SK-N-SH (cell line): ENCODE measurements around the gene MYMK. TPM values are rescaled to one million over a fixed set of nuclear protein-coding genes. Genes with fewer than 3 reads are reported as not detected.

Experiments
- CTCF ChIA-PET: fragments of 300-600, 350-600 bp; formaldehyde crosslinking; extraction: SDS; loops from one replicate; lab custom pipeline; 2021; lab: Yijun Ruan, JAX
- POLR2A ChIA-PET: fragments of 350-600 bp; sonication (Branson Sonifier 250); formaldehyde crosslinking; extraction: SDS; loops from one replicate; lab custom pipeline; 2020; ENCODE audit warnings: antibody characterized with exemption, inconsistent platforms; lab: Yijun Ruan, JAX
- DNase-seq: peaks from one replicate; pipeline ENCODE4 v3.0.0; 2012
- H2AFZ ChIP-seq: fragments of 200-600 bp; sonication (generic); 2 replicates; pipeline ENCODE4 v1.8.1; 2016; ENCODE audit warnings: antibody characterized with exemption, mild to moderate bottlenecking, low read depth
- H3F3A ChIP-seq: fragments of 200-600 bp; sonication (generic); replicated peaks from 2 replicates; pipeline ENCODE3; 2016; ENCODE audit warnings: antibody characterized with exemption, mild to moderate bottlenecking; ENCODE audit not compliant: insufficient read depth
- H3K27ac ChIP-seq, 2 experiments: fragments of 200-500 bp in 1 of 2; fragments of 200-600 bp in 1 of 2; sonication (Bioruptor generic) in 1 of 2; sonication (generic), shearing (Covaris generic) in 1 of 2; 2 replicates each; pipeline versions ENCODE4 v1.5.1 to v1.6.1; 2014 to 2016; ENCODE audit warnings: low read depth in 2 of 2, inconsistent platforms in 1 of 2, low read length in 1 of 2, mild to moderate bottlenecking in 1 of 2, mixed read lengths in 1 of 2
- H3K27me3 ChIP-seq: fragments of 200-600 bp; sonication (generic), shearing (Covaris generic); 2 replicates; pipeline ENCODE4 v1.6.1; 2016; ENCODE audit warnings: mixed run types; ENCODE audit not compliant: insufficient read depth
- H3K36me3 ChIP-seq, 2 experiments: fragments of 200-500 bp in 1 of 2; fragments of 200-600 bp in 1 of 2; sonication (Bioruptor generic) in 1 of 2; sonication (generic) in 1 of 2; replicated peaks in 1 of 2; 2 replicates each; pipeline versions ENCODE3 to v1.5.1; 2014 to 2016; ENCODE audit warnings: low read length in 1 of 2, mild to moderate bottlenecking in 1 of 2; ENCODE audit not compliant: insufficient read depth in 2 of 2, control insufficient read depth in 1 of 2
- H3K4me1 ChIP-seq, 2 experiments: fragments of 200-500 bp in 1 of 2; fragments of 200-600 bp in 1 of 2; sonication (Bioruptor generic) in 1 of 2; sonication (generic), shearing (Covaris generic) in 1 of 2; 2 replicates each; pipeline versions ENCODE4 v1.5.1 to v1.6.1; 2014 to 2016; ENCODE audit warnings: low read depth in 1 of 2, low read length in 1 of 2, mixed run types in 1 of 2; ENCODE audit not compliant: insufficient read depth in 2 of 2, control insufficient read depth in 1 of 2
- H3K4me2 ChIP-seq: fragments of 200-600 bp; sonication (generic), shearing (Covaris generic); 2 replicates; pipeline ENCODE4 v1.6.1; 2017; ENCODE audit warnings: mixed run types
- H3K4me3 ChIP-seq, 2 experiments: fragments of 200-500 bp in 1 of 2; fragments of 200-600 bp in 1 of 2; sonication (Bioruptor generic) in 1 of 2; sonication (generic), shearing (Covaris generic) in 1 of 2; 2 replicates each; pipeline versions ENCODE4 v1.5.1 to v1.8.1; 2014 to 2016; ENCODE audit warnings: low read depth in 2 of 2, inconsistent platforms in 1 of 2, low read length in 1 of 2, mild to moderate bottlenecking in 1 of 2, mixed read lengths in 1 of 2, moderate library complexity in 1 of 2
- H3K79me2 ChIP-seq: fragments of 200-600 bp; sonication (generic); 2 replicates; pipeline ENCODE4 v1.8.1; 2017; ENCODE audit warnings: mild to moderate bottlenecking; ENCODE audit not compliant: insufficient read depth
- H3K9ac ChIP-seq: fragments of 200-600 bp; sonication (generic); 2 replicates; pipeline ENCODE4 v1.6.1; 2017; ENCODE audit warnings: mixed run types
- H3K9me2 ChIP-seq: fragments of 200-600 bp; sonication (generic); 2 replicates; pipeline ENCODE4 v1.6.1; 2017; ENCODE audit warnings: mixed run types
- H3K9me3 ChIP-seq: fragments of 200-600 bp; sonication (generic); 2 replicates; pipeline ENCODE4 v1.6.1; 2017; ENCODE audit warnings: mixed run types, mild to moderate bottlenecking, moderate library complexity
- H4K20me1 ChIP-seq: fragments of 200-600 bp; sonication (generic); 2 replicates; pipeline ENCODE4 v1.6.1; 2017; ENCODE audit warnings: mild to moderate bottlenecking, mixed run types; ENCODE audit not compliant: insufficient read depth
- CHD2 ChIP-seq: fragments of 150-350 bp; IDR thresholded peaks from 2 replicates; pipeline ENCODE4 v1.6.1; 2018; ENCODE audit warnings: low read length; ENCODE audit not compliant: partially characterized antibody
- EP300 ChIP-seq, 2 experiments: IDR thresholded peaks; 2 replicates each; pipeline versions ENCODE4 v1.4.0 to v1.6.1; 2012; ENCODE audit warnings: borderline replicate concordance in 1 of 2, low read depth in 1 of 2, low read length in 1 of 2
- FOXJ3 ChIP-seq: sonication (generic); formaldehyde crosslinking; IDR thresholded peaks from 2 replicates; pipeline ENCODE4 v1.5.1; 2020; ENCODE audit warnings: mild to moderate bottlenecking, missing genetic modification reagents
- GATA2 ChIP-seq: sonication (generic); formaldehyde crosslinking; IDR thresholded peaks from 2 replicates; pipeline ENCODE4 v1.5.0; 2020; ENCODE audit warnings: mild to moderate bottlenecking, missing genetic modification reagents
- MXI1 ChIP-seq: IDR thresholded peaks from 2 replicates; pipeline ENCODE4 v1.6.1; 2012; ENCODE audit warnings: mild to moderate bottlenecking, low read depth, low read length, improper control_type of control experiment
- NRF1 ChIP-seq: IDR thresholded peaks from 2 replicates; pipeline ENCODE4 v1.6.1; 2012; ENCODE audit warnings: low read depth, mild to moderate bottlenecking, low read length
- POLR2AphosphoS5 ChIP-seq: IDR thresholded peaks from 2 replicates; pipeline ENCODE4 v1.6.1; 2012; ENCODE audit warnings: low read depth, low read length
- RAD21 ChIP-seq: IDR thresholded peaks from 2 replicates; pipeline ENCODE4 v1.6.1; 2012; ENCODE audit warnings: mild to moderate bottlenecking, low read length
- RCOR1 ChIP-seq: fragments of 150-350 bp; IDR thresholded peaks from 2 replicates; pipeline ENCODE4 v1.6.1; 2017; ENCODE audit warnings: antibody characterized with exemption, low read length
- YY1 ChIP-seq: IDR thresholded peaks from 2 replicates; pipeline ENCODE4 v1.4.0; 2012; ENCODE audit warnings: low read depth, mild to moderate bottlenecking
- WGBS: methylation state at CpG from one replicate; pipeline ENCODE4 v1.1.6; 2017; ENCODE audit warnings: low lambda C conversion rate; 5-methylcytosine and 5-hydroxymethylcytosine counted together
- polyA plus RNA-seq, 3 experiments: library from polyadenylated mRNA; depleted of rRNA; stranded (reverse); fragments of >200 nt; gene quantifications; 2 replicates each; pipeline ENCODE4 v1.2.3, GENCODE V29; 2012
- TF ChIP-seq, protein P1 (sequence below): IDR thresholded peaks from 2 replicates; pipeline ENCODE4 v1.4.0; 2012; ENCODE audit warnings: low read depth
- TF ChIP-seq, protein P2 (sequence below): IDR thresholded peaks from 2 replicates; pipeline ENCODE4; 2012

MYMK gene
- polyA plus RNA-seq, 1 of the 3 experiments (the other 2 are of a cell fraction): not detected

DNA sequence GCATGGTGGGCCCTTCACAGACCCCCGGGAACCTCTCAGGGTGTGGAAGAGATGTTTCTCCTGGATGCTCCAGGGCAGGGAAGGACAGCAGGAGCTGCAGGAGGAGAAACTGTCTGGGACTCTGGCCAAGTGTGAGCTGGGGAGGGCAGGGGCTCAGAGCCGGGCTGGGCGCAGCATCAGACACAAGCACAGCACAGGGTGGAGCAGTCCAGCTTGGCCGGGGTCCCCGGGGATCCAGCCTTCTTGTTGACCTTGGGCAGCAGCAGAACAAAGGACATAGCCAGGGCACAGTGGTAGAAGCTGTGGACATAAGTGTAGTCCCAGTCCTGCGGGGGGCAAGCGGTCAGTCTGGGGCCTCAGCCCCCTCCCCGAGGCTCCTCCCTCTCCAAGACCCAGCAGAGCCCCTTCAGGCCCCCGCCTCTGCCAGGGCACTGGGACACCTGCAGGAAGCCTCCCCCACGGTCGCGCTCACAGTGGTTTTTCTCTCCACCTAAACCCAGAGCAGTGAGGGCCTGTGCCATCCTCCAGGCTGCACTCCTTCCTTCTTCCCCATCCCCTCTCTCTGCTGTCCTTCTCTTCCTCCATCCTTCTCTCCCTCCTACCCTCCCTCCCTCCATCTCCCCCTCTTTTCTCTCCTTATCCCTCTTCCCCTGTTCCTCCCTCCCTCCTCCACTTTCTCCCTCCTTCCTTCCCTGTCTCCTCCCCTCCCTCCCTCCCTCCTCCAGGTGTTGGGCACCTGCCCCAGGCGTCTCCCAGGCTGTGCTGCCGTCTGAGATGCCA is 10.1 kb downstream of the MYMK start:
- peak overlapping the region in 1 of 2 experiments; percentile 99; a peak in 2 of 4 replicates for H3K27ac ChIP-seq
- no peaks in the 10 kb centered on the region for H3K36me3 ChIP-seq
- H3K9me3 ChIP-seq: no peaks in the 10 kb centered on the region
- no peaks in the 10 kb centered on the region for H4K20me1 ChIP-seq
- CTCF ChIA-PET: interaction anchor here (1.0 to 2.6 kb wide), 4 partner anchors 19 to 121 kb away, joined by 3 to 12 read pairs (median 4); partner anchors contain the start of gene ADAMTSL2
- 26% methylated on average over 12 of the region's 14 CpGs for WGBS
- H2AFZ ChIP-seq: no peak overlapping the region
- peak overlapping the region; percentile 7; the same call in 1 of the 2 replicates for H3K4me2 ChIP-seq
- peak; percentile 85 for DNase-seq
- no peaks in the 10 kb centered on the region for H3K9me2 ChIP-seq
- TF ChIP-seq, protein P1, sequence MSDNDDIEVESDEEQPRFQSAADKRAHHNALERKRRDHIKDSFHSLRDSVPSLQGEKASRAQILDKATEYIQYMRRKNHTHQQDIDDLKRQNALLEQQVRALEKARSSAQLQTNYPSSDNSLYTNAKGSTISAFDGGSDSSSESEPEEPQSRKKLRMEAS: no peak
- TF ChIP-seq POLR2AphosphoS5 (no peak), GATA2 (peak; percentile 19; the same call in 1 of the 2 replicates), MXI1 (0 out of 2 replicates have a peak, but pooled peaks have one; percentile 9), YY1 (no peak)
- TF ChIP-seq, all 33 proteins: peak for 2
- peaks cover 4% of the 10 kb centered on the region for H3F3A ChIP-seq
- H3K27me3 ChIP-seq: no peaks in the 10 kb centered on the region
- POLR2A ChIA-PET: interaction anchor here (0.5 to 3.4 kb wide), 17 partner anchors 7 to 167 kb away, joined by 3 to 37 read pairs (median 4); partner anchors contain the start of genes ADAMTSL2, DBH, FAM163B and MED22
- H3K4me1 ChIP-seq: peaks cover 0 to 70% of the 10 kb centered on the region in 2 experiments; a peak in 2 of 4 replicates
- H3K79me2 ChIP-seq: no peaks in the 10 kb centered on the region
- peak overlapping the region in 1 of 2 experiments; percentile 22; a peak in 1 of 4 replicates for H3K4me3 ChIP-seq
- H3K9ac ChIP-seq: no peak overlapping the region

DNA sequence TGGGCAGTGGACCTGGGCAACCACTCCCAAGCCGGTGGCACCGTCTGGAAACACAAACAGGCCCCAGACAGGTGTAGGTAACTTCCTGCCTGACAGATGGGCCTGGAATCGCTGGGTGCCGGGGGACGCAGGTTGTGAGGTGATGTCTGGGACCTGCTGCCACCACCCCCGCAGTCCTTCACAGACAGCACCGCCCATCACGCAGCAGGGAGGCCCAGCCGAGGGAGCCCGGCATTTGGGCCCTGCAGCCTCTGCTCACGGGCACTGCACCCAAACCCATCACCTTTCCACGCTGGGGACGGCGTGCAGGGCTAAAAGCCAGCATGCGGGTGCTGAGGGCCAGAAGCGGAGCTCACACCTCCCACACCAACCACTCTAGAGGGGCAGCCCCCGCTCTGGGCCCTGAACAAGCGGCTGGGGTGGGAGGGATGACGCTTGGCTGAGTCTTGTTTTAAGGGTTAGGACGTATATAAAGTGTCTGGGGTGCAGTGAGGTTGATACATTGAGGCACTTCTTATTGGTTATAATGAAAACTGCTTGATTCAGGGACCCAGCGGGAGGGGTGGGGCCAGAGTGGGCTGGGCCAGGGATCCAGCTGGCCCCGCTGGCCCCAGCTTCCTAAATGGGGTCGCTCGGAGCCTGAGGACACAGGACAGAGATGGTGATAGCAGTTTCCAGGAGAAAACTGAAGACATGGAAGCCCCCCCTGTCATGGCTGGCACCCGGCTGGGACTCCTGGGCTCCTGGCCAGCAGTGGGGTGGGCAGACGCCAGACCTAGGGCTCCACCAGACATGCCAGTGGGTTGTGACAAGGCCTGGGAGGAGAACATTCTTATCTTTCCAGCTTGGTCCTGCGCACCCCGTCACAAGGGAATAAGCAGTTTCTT is 11.3 kb downstream of the MYMK start:
- POLR2A ChIA-PET: interaction anchor here (0.8 to 3.4 kb wide), 13 partner anchors 8 to 166 kb away, joined by 3 to 37 read pairs (median 6); partner anchors contain the start of genes ADAMTSL2, DBH, FAM163B and MED22
- H2AFZ ChIP-seq: no peak overlapping the region
- peak overlapping the region in 1 of 2 experiments; percentile 98; a peak in 2 of 4 replicates for H3K27ac ChIP-seq
- no peaks in the 10 kb centered on the region for H4K20me1 ChIP-seq
- no peaks in the 10 kb centered on the region for H3K36me3 ChIP-seq
- H3K4me3 ChIP-seq: no peak overlapping the region
- CTCF ChIA-PET: interaction anchor here (0.5 to 2.6 kb wide), 8 partner anchors 15 to 122 kb away, joined by 3 to 12 read pairs (median 3); partner anchors contain the start of gene ADAMTSL2
- H3K79me2 ChIP-seq: no peaks in the 10 kb centered on the region
- WGBS: 50% methylated on average over 10 of the region's 28 CpGs
- H3K9me3 ChIP-seq: no peaks in the 10 kb centered on the region
- H3K4me2 ChIP-seq: no peak overlapping the region
- H3K4me1 ChIP-seq: peaks cover 0 to 76% of the 10 kb centered on the region in 2 experiments; a peak in 2 of 4 replicates
- TF ChIP-seq CHD2: peak; percentile 32
- TF ChIP-seq GATA2: peak; percentile 54
- TF ChIP-seq NRF1: no peak
- TF ChIP-seq FOXJ3 (CRISPR knock-in tag): peak; percentile 53
- TF ChIP-seq EP300 (IDR thresholded peaks at IDR 0.05; ENCODE audit: borderline replicate concordance in 1 of 2, low read depth in 1 of 2, low read length in 1 of 2): peak in 1 of 2 experiments; percentile 84; a peak in 2 of 4 replicates
- TF ChIP-seq RAD21: peak; percentile 25
- TF ChIP-seq, protein P2, sequence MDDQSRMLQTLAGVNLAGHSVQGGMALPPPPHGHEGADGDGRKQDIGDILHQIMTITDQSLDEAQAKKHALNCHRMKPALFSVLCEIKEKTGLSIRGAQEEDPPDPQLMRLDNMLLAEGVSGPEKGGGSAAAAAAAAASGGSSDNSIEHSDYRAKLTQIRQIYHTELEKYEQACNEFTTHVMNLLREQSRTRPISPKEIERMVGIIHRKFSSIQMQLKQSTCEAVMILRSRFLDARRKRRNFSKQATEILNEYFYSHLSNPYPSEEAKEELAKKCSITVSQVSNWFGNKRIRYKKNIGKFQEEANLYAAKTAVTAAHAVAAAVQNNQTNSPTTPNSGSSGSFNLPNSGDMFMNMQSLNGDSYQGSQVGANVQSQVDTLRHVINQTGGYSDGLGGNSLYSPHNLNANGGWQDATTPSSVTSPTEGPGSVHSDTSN: no peak
- 0 out of 2 replicates have a peak, but pooled peaks have one; percentile 51 for TF ChIP-seq MXI1
- 0 out of 2 replicates have a peak, but pooled peaks have one; percentile 32 for TF ChIP-seq RCOR1
- TF ChIP-seq, protein P1: no peak
- DNase-seq: peak; percentile 91
- no peak overlapping the region for H3K9ac ChIP-seq
- H3K27me3 ChIP-seq: no peaks in the 10 kb centered on the region
- no peaks in the 10 kb centered on the region for H3K9me2 ChIP-seq
- peaks cover 4% of the 10 kb centered on the region for H3F3A ChIP-seq
